A549 (cell line): ENCODE results near the gene SULF2. TPM values are rescaled to one million over a fixed set of nuclear protein-coding genes. Genes with fewer than 3 reads are reported as not detected.

ENCODE experiments used
- ATAC-seq, 2 experiments: fragments of 200-7000 bp in 1 of 2; fragments of >200 bp in 1 of 2; cut with Nextera tagmentation in 1 of 2; cut with Tn5 transposase in 1 of 2; 3 replicates each; pipeline versions ENCODE4 v1.8.0 to v1.9.1; 2018 to 2020; ENCODE audit warnings: mild to moderate bottlenecking in 1 of 2, moderate library complexity in 1 of 2
- CTCF ChIA-PET: fragments of 300-600 bp; sonication (Branson Sonifier 250); formaldehyde crosslinking; extraction: SDS; loops from one replicate; lab custom pipeline; 2021; ENCODE audit warnings: antibody characterized with exemption, inconsistent platforms; lab: Yijun Ruan, JAX
- POLR2A ChIA-PET: fragments of 350-600 bp; formaldehyde crosslinking; extraction: SDS; loops from one replicate; lab custom pipeline; 2021; ENCODE audit warnings: antibody characterized with exemption, inconsistent platforms; lab: Yijun Ruan, JAX
- DNase-seq, 2 experiments: peaks; one replicate each; pipeline versions ENCODE4 v3.0.0 to v3.0.0-alpha.2; 2011 to 2016; ENCODE audit warnings: low read depth in 1 of 2, low spot score in 1 of 2
- FAIRE-seq: peaks from 2 replicates; lab custom pipeline; 2011; peaks lifted over from hg19 to GRCh38; lab: Jason Lieb, UNC
- H3K27ac ChIP-seq, 2 experiments: fragments of >200 bp; sonication (Bioruptor Twin); formaldehyde crosslinking; 3 replicates each; pipeline ENCODE4 v1.5.1; 2016 to 2017
- H3K4me1 ChIP-seq: fragments of >200 bp; sonication (Bioruptor Twin); formaldehyde crosslinking; 3 replicates; pipeline ENCODE4 v1.6.1; 2016
- H3K4me2 ChIP-seq: fragments of >200 bp; sonication (Bioruptor Twin); formaldehyde crosslinking; 3 replicates; pipeline ENCODE4 v1.6.1; 2016
- H3K4me3 ChIP-seq: fragments of >200 bp; sonication (Bioruptor Twin); formaldehyde crosslinking; 3 replicates; pipeline ENCODE4 v1.5.1; 2016
- H3K9me3 ChIP-seq: fragments of >200 bp; sonication (Bioruptor Twin); formaldehyde crosslinking; 3 replicates; pipeline ENCODE4 v1.6.1; 2016
- CBX8 ChIP-seq: fragments of 200-600 bp; sonication (generic); IDR thresholded peaks from 2 replicates; pipeline ENCODE4 v1.6.1; 2016
- CEBPB ChIP-seq, 2 experiments: fragments of >200 bp in 1 of 2; sonication (Bioruptor Twin) in 1 of 2; formaldehyde crosslinking in 1 of 2; IDR thresholded peaks; 2 replicates each; pipeline ENCODE4 v1.6.1; 2012 to 2016
- CHD2 ChIP-seq: fragments of 150-350 bp; IDR thresholded peaks from 2 replicates; pipeline ENCODE4 v1.6.1; 2014; ENCODE audit warnings: low read length; ENCODE audit not compliant: partially characterized antibody
- CHD4 ChIP-seq: fragments of 200-600 bp; sonication (generic); IDR thresholded peaks from 2 replicates; pipeline ENCODE4 v1.6.1; 2016; ENCODE audit warnings: antibody characterized with exemption, mild to moderate bottlenecking, borderline replicate concordance
- CTCF ChIP-seq: fragments of >200 bp; sonication (Bioruptor Twin); formaldehyde crosslinking; IDR thresholded peaks from 3 replicates; pipeline ENCODE4 v1.5.1; 2016
- ELK1 ChIP-seq: fragments of 150-350 bp; IDR thresholded peaks from 2 replicates; pipeline ENCODE4 v1.6.1; 2014; ENCODE audit warnings: low read depth, mild to moderate bottlenecking, low read length
- HEYL ChIP-seq: fragments of 250-450 bp; sonication (Bioruptor Pico); IDR thresholded peaks from 2 replicates; pipeline ENCODE4 v1.8.0; 2021; ENCODE audit warnings: mild to moderate bottlenecking, moderate library complexity
- HMGXB4 ChIP-seq: fragments of 250-450 bp; sonication (Bioruptor Pico); IDR thresholded peaks from 2 replicates; pipeline ENCODE4 v1.5.0; 2021; ENCODE audit warnings: mild to moderate bottlenecking, moderate library complexity, borderline replicate concordance
- HOXA7 ChIP-seq: fragments of 250-450 bp; sonication (Bioruptor Pico); IDR thresholded peaks from 2 replicates; pipeline ENCODE4 v1.5.0; 2020; ENCODE audit warnings: mild to moderate bottlenecking, moderate library complexity
- HOXB13 ChIP-seq: fragments of 250-450 bp; sonication (Bioruptor Pico); IDR thresholded peaks from 2 replicates; pipeline ENCODE4 v1.5.0; 2020; ENCODE audit warnings: low read depth, mild to moderate bottlenecking, moderate library complexity
- NFE2L2 ChIP-seq: fragments of 150-350 bp; conservative IDR thresholded peaks from 2 replicates; pipeline ENCODE4 v1.6.1; 2014; ENCODE audit warnings: low read length
- RAD21 ChIP-seq, 2 experiments: fragments of >200 bp in 1 of 2; sonication (Bioruptor Twin) in 1 of 2; formaldehyde crosslinking in 1 of 2; IDR thresholded peaks in 1 of 2; conservative IDR thresholded peaks in 1 of 2; 2 replicates in 1 of 2; 3 replicates in 1 of 2; pipeline ENCODE4 v1.6.1; 2012 to 2018; ENCODE audit warnings: inconsistent platforms in 1 of 2
- REST ChIP-seq: fragments of 200-600 bp; sonication (generic); IDR thresholded peaks from 2 replicates; pipeline ENCODE4 v1.6.1; 2016; ENCODE audit warnings: antibody characterized with exemption, mild to moderate bottlenecking, moderate library complexity
- RNF2 ChIP-seq: fragments of 200-600 bp; sonication (generic); IDR thresholded peaks from 2 replicates; pipeline ENCODE4 v1.6.1; 2016; ENCODE audit warnings: low read depth, mild to moderate bottlenecking, antibody characterized with exemption, moderate library complexity, borderline replicate concordance
- TP53 ChIP-seq: fragments of 250-450 bp; sonication (Bioruptor Pico); IDR thresholded peaks from 2 replicates; pipeline ENCODE4 v1.5.0; 2021; ENCODE audit warnings: mild to moderate bottlenecking, moderate library complexity
- WGBS: methylation state at CpG from one replicate; pipeline ENCODE4 v1.1.6; 2017; ENCODE audit errors: missing lambda C conversion rate; 5-methylcytosine and 5-hydroxymethylcytosine counted together
- polyA plus RNA-seq, 4 experiments: library from polyadenylated mRNA; depleted of rRNA in 3 of 4; stranded (reverse); fragments of >200 nt; fragmentation: RNase III in 1 of 4; extraction: RNeasy Plus Mini Kit Qiagen cat#74134 plus additional on column Dnase treatment in 1 of 4; gene quantifications; 2 replicates in 3 of 4; 3 replicates in 1 of 4; pipeline ENCODE4 v1.2.3, GENCODE V29; 2011 to 2017

Gene SULF2
- polyA plus RNA-seq, 2 of the 4 experiments (the other 2 are of a cell fraction): 5.8 to 16.8 TPM

- peak; percentile 38 to 76 for DNase-seq
- CTCF ChIA-PET: interaction anchor here (0.7 to 1.1 kb wide), 2 partner anchors 9 to 21 kb away, joined by 3 to 6 read pairs; no protein-coding TSS in a partner anchor
- 64% methylated on average over 4 of the region's 4 CpGs for WGBS
These were observed 142.7 kb downstream of the SULF2 start for GRCh38 chr20:47642624-47643023.

More at GRCh38 chr20:47642624-47643023, 142.7 kb downstream of the SULF2 start:
- peak overlapping the region in 1 of 2 experiments; percentile 38; a peak in 2 of 6 replicates for H3K27ac ChIP-seq
- peaks cover 28% of the 10 kb centered on the region for H3K4me1 ChIP-seq
- POLR2A ChIA-PET: no interaction called here
- FAIRE-seq: no peak
- H3K9me3 ChIP-seq: no peaks in the 10 kb centered on the region
- TF ChIP-seq RAD21 (conservative IDR thresholded peaks at IDR 0.05 in 1 of 2, IDR thresholded peaks at IDR 0.05 in 1 of 2) (no peak), CEBPB (IDR thresholded peaks at IDR 0.05) (no peak), NFE2L2 (no peak), ELK1 (no peak), HOXA7 (no peak), REST (no peak), TP53 (CRISPR knock-in tag) (no peak), CHD2 (no peak), HEYL (CRISPR knock-in tag) (no peak), CHD4 (no peak), HOXB13 (no peak), RNF2 (no peak), CTCF (no peak), HMGXB4 (no peak), CBX8 (no peak)
- TF ChIP-seq, all 56 proteins: peak for 0
- ATAC-seq: peak in 1 of 2 experiments; percentile 61; a peak in 3 of 6 replicates
- no peak overlapping the region for H3K4me3 ChIP-seq
- H3K4me2 ChIP-seq: peak overlapping the region; percentile 52; the same call in 2 of the 3 replicates
